ENCODE results near the gene VPS8.

VPS8 gene

GRCh38 chr3:184781801-184782200 lies 30.2 kb upstream of the VPS8 start:
- no peak for DNase-seq (ENCODE audit: low spot score)

- DNase-seq (ENCODE audit: low spot score), result no peak
These were observed 28.6 kb upstream of the VPS8 start for GRCh38 chr3:184783319-184783718.

- no peak for DNase-seq (ENCODE audit: low spot score)
These were observed 27.1 kb upstream of the VPS8 start for GRCh38 chr3:184784731-184785500.

- DNase-seq (ENCODE audit: low spot score), result no peak
These were observed 26.1 kb upstream of the VPS8 start for GRCh38 chr3:184785890-184786279.

GRCh38 chr3:184786280-184786941 lies 25.6 kb upstream of the VPS8 start:
- no peak for DNase-seq (ENCODE audit: low spot score)

- DNase-seq (ENCODE audit: low spot score), result peak; percentile 46
These were observed 23.2 kb upstream of the VPS8 start for GRCh38 chr3:184788751-184789150.

- DNase-seq (ENCODE audit: low spot score), result no peak
These were observed 22.5 kb upstream of the VPS8 start for GRCh38 chr3:184789314-184789998.

- no peak for DNase-seq (ENCODE audit: low spot score)
These were observed 20.8 kb upstream of the VPS8 start for GRCh38 chr3:184791171-184791570.

GRCh38 chr3:184795522-184796190 lies 16.3 kb upstream of the VPS8 start:
- DNase-seq (ENCODE audit: low spot score), result peak; percentile 49

- no peak for DNase-seq (ENCODE audit: low spot score)
These were observed 15.4 kb upstream of the VPS8 start for GRCh38 chr3:184796551-184796950.

GRCh38 chr3:184796954-184797353 lies 15.0 kb upstream of the VPS8 start:
- no peak for DNase-seq (ENCODE audit: low spot score)

- no peak for DNase-seq (ENCODE audit: low spot score)
These were observed 13.8 kb upstream of the VPS8 start for GRCh38 chr3:184798120-184798519.

GRCh38 chr3:184800349-184800930 lies 11.5 kb upstream of the VPS8 start:
- DNase-seq (ENCODE audit: low spot score), result no peak

- no peak for DNase-seq (ENCODE audit: low spot score)
These were observed 10.7 kb upstream of the VPS8 start for GRCh38 chr3:184801241-184801785.

- DNase-seq (ENCODE audit: low spot score), result no peak
These were observed 9.8 kb upstream of the VPS8 start for GRCh38 chr3:184802150-184802549.

- DNase-seq (ENCODE audit: low spot score), result no peak
These were observed 7.2 kb upstream of the VPS8 start for GRCh38 chr3:184804801-184805200.

- no peak for DNase-seq (ENCODE audit: low spot score)
These were observed 6.5 kb upstream of the VPS8 start for GRCh38 chr3:184805351-184806038.

- DNase-seq (ENCODE audit: low spot score), result no peak
These were observed 5.2 kb upstream of the VPS8 start for GRCh38 chr3:184806567-184807271.

GRCh38 chr3:184807549-184807948 lies 4.4 kb upstream of the VPS8 start:
- DNase-seq (ENCODE audit: low spot score), result no peak

- peak; percentile 44 for DNase-seq (ENCODE audit: low spot score)
These were observed 3.9 kb upstream of the VPS8 start for GRCh38 chr3:184808021-184808420.

GRCh38 chr3:184810146-184810545 lies 1.8 kb upstream of the VPS8 start:
- no peak for DNase-seq (ENCODE audit: low spot score)

All from iPS-NIHi11 (cell line).